ENCODE results near the gene PER3. TPM values are rescaled to one million over a fixed set of nuclear protein-coding genes. Genes with fewer than 3 reads are reported as not detected.

PER3 gene
- total RNA-seq, 2 donors from 2014 or later: 3.9 to 6.3 TPM

GRCh38 chr1:7853684-7854026 lies 69.6 kb downstream of the PER3 start:
- Histone ChIP-seq H3K9ac (ENCODE audit: extremely low read depth, low read length, poor library complexity, severe bottlenecking) (no peak overlapping the region), H3K4me3 (ENCODE audit: low read length) (no peak overlapping the region), H3K27me3 (ENCODE audit: control insufficient read depth, insufficient read depth, low read length, poor library complexity, severe bottlenecking) (peaks cover 75% of the 10 kb centered on the region), H3K9me3 (ENCODE audit: control insufficient read depth, low read length) (no peaks in the 10 kb centered on the region), H3K4me1 (ENCODE audit: control insufficient read depth, insufficient read depth, low read length) (no peaks in the 10 kb centered on the region), H3K27ac (ENCODE audit: low read depth, low read length) (no peak overlapping the region), H3K36me3 (ENCODE audit: control insufficient read depth, insufficient read depth, low read length) (no peaks in the 10 kb centered on the region)
- Mint-ChIP-seq H3K36me3 (ENCODE audit: low read depth) (no peaks in the 10 kb centered on the region), H3K4me3 (no peak overlapping the region), H3K27ac (no peak overlapping the region), H3K27me3 (ENCODE audit: insufficient read depth) (peaks cover 68% of the 10 kb centered on the region), H3K4me1 (peaks cover 33% of the 10 kb centered on the region), H3K9me3 (no peaks in the 10 kb centered on the region)
- DNase-seq: no peak
- no peak for TF ChIP-seq CTCF (conservative IDR thresholded peaks at IDR 0.05)
- WGBS, 2 experiments (ENCODE audit: insufficient coverage in 1 of 2, insufficient read length in 1 of 2): 92 to 95% methylated on average over 7 of the region's 7 CpGs

DNA sequence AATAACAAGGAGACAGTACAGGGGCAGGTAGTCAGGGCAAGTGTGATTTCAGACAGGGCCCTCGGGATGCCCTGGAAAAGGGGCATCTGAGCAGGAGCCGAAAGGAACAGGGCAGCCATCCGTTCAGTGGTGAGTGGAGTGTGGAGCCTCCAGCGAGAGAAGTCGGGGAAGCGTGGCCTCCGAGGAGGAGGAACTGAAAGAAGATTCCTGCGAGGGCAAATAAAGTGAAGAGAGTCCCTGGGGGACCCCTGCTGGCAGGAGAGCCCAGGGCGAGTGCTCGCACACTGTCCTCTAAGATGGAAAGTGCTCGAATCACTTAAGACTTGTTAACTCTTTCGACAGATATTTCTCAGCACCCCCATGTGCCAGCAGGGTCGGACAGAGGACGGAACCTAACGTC lies 72.3 kb downstream of the PER3 start:
- peaks cover 44% of the 10 kb centered on the region for H3K27me3 Mint-ChIP-seq (ENCODE audit: insufficient read depth)
- Histone ChIP-seq H3K27me3 (ENCODE audit: control insufficient read depth, insufficient read depth, low read length, poor library complexity, severe bottlenecking) (peaks cover 51% of the 10 kb centered on the region), H3K9me3 (ENCODE audit: control insufficient read depth, low read length) (no peaks in the 10 kb centered on the region), H3K36me3 (ENCODE audit: control insufficient read depth, insufficient read depth, low read length) (no peaks in the 10 kb centered on the region), H3K4me1 (ENCODE audit: control insufficient read depth, insufficient read depth, low read length) (no peaks in the 10 kb centered on the region), H3K4me3 (ENCODE audit: low read length) (no peak overlapping the region), H3K9ac (ENCODE audit: extremely low read depth, low read length, poor library complexity, severe bottlenecking) (no peak overlapping the region), H3K27ac (ENCODE audit: low read depth, low read length) (no peak overlapping the region)
- peaks cover 26% of the 10 kb centered on the region for H3K4me1 Mint-ChIP-seq
- WGBS, 2 experiments (ENCODE audit: insufficient coverage in 1 of 2, insufficient read length in 1 of 2): 66 to 68% methylated on average over 14 to 15 of the region's 15 CpGs
- H3K9me3 Mint-ChIP-seq: no peaks in the 10 kb centered on the region
- TF ChIP-seq CTCF (conservative IDR thresholded peaks at IDR 0.05): peak; percentile 29
- no peak overlapping the region for H3K4me3 Mint-ChIP-seq
- peak; percentile 62 for DNase-seq
- no peak overlapping the region for H3K27ac Mint-ChIP-seq
- H3K36me3 Mint-ChIP-seq (ENCODE audit: low read depth): no peaks in the 10 kb centered on the region

- no peak for TF ChIP-seq CTCF (conservative IDR thresholded peaks at IDR 0.05)
- H3K9me3 Mint-ChIP-seq: no peaks in the 10 kb centered on the region
These were observed 72.9 kb downstream of the PER3 start for GRCh38 chr1:7857000-7857399.

More at GRCh38 chr1:7857000-7857399, 72.9 kb downstream of the PER3 start:
- H3K27ac Mint-ChIP-seq: no peak overlapping the region
- H3K36me3 Mint-ChIP-seq (ENCODE audit: low read depth): no peaks in the 10 kb centered on the region
- Histone ChIP-seq H3K9me3 (ENCODE audit: control insufficient read depth, low read length) (no peaks in the 10 kb centered on the region), H3K27me3 (ENCODE audit: control insufficient read depth, insufficient read depth, low read length, poor library complexity, severe bottlenecking) (peaks cover 44% of the 10 kb centered on the region), H3K9ac (ENCODE audit: extremely low read depth, low read length, poor library complexity, severe bottlenecking) (no peak overlapping the region), H3K36me3 (ENCODE audit: control insufficient read depth, insufficient read depth, low read length) (no peaks in the 10 kb centered on the region), H3K27ac (ENCODE audit: low read depth, low read length) (no peak overlapping the region), H3K4me3 (ENCODE audit: low read length) (no peak overlapping the region), H3K4me1 (ENCODE audit: control insufficient read depth, insufficient read depth, low read length) (no peaks in the 10 kb centered on the region)
- WGBS, 2 experiments (ENCODE audit: insufficient coverage in 1 of 2, insufficient read length in 1 of 2): 95% methylated on average over 2 of the region's 2 CpGs; no CpG with 5 or more reads in 1 of the 2 experiments
- DNase-seq: no peak
- H3K27me3 Mint-ChIP-seq (ENCODE audit: insufficient read depth): peaks cover 38% of the 10 kb centered on the region
- H3K4me3 Mint-ChIP-seq: no peak overlapping the region
- peaks cover 19% of the 10 kb centered on the region for H3K4me1 Mint-ChIP-seq

Measured in endodermal cell (in vitro differentiated cells).